Measurements from ENCODE around the gene CLEC18C. TPM values are rescaled to one million over a fixed set of nuclear protein-coding genes. Genes with fewer than 3 reads are reported as not detected.
A peak's percentile ranks its signal among the peaks of the same experiment; 100 is the strongest.
"Not testable (repeated sequence)": the region's sequence is repeated elsewhere in the genome, so short reads cannot be mapped to it uniquely, and the experiment has no call there.

The CLEC18C gene
- total RNA-seq (0.59 TPM), polyA plus RNA-seq (under 1 TPM in 1 of 4 donors, not detected in 3; 0.03 TPM)

- H3K9me3 Mint-ChIP-seq; H3K27me3 ChIP-seq (ENCODE audit: control insufficient read depth, insufficient read depth, low read length); DNase-seq; ATAC-seq (ENCODE audit: low read depth in 2 of 2); H3K4me3 Mint-ChIP-seq; H3K36me3 Mint-ChIP-seq; H3K4me1 Mint-ChIP-seq; H3K27ac ChIP-seq (ENCODE audit: insufficient read depth, low read length, poor library complexity, severe bottlenecking); H3K27ac Mint-ChIP-seq; H3K36me3 ChIP-seq (ENCODE audit: control insufficient read depth, insufficient read depth, low read length); H3K27me3 Mint-ChIP-seq; H3K4me3 ChIP-seq (ENCODE audit: low read depth, low read length); H3K4me1 ChIP-seq (ENCODE audit: control insufficient read depth, insufficient read depth, low read length, poor library complexity, severe bottlenecking); H3K9me3 ChIP-seq (ENCODE audit: control insufficient read depth in 2 of 2, low read length in 2 of 2): not testable (repeated sequence)
Measured at GRCh38 chr16:70173212-70173837, at the start of gene CLEC18C. Gene CLEC18C, plus strand, starts transcription at chr16:70173787. Its CDS starts 492 bp downstream, at chr16:70174279.

DNA sequence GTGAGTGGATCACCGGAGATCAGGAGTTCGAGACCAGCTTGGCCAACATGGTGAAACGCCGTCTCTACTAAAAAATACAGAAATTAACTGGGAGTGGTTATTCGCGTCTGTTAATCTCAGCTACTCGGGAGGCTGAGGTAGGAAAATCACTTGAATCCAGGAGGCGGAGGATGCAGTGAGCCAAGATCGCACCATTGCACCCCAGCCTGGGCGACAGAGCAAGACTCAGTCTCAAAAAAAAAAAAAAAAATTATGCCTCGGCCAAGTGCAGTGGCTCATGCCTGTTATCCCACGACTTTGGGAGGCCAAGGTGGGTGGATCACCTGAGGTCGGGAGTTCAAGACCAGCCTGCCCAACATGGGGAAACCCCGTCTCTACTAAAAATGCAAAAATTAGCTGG, 49.8 kb upstream of the CLEC18C start:
- H3K4me1 Mint-ChIP-seq = peaks cover 0 to 11% (median 3%) of the 10 kb centered on the region in 4 donors
- not testable (repeated sequence) for DNase-seq; ATAC-seq (ENCODE audit: low read depth in 2 of 2); H3K9me3 ChIP-seq (ENCODE audit: control insufficient read depth in 2 of 2, low read length in 2 of 2); H3K9me3 Mint-ChIP-seq; H3K4me3 ChIP-seq (ENCODE audit: low read depth, low read length); H3K27me3 ChIP-seq (ENCODE audit: control insufficient read depth, insufficient read depth, low read length); H3K4me3 Mint-ChIP-seq; H3K27ac Mint-ChIP-seq; H3K4me1 ChIP-seq (ENCODE audit: control insufficient read depth, insufficient read depth, low read length, poor library complexity, severe bottlenecking); H3K27me3 Mint-ChIP-seq; H3K27ac ChIP-seq (ENCODE audit: insufficient read depth, low read length, poor library complexity, severe bottlenecking)
- H3K36me3 ChIP-seq (ENCODE audit: control insufficient read depth, insufficient read depth, low read length) = peaks cover 41% of the 10 kb centered on the region
- H3K36me3 Mint-ChIP-seq = peaks cover 44% of the 10 kb centered on the region

- ATAC-seq (ENCODE audit: low read depth in 2 of 2); H3K4me3 Mint-ChIP-seq; H3K4me3 ChIP-seq (ENCODE audit: low read depth, low read length); H3K27me3 ChIP-seq (ENCODE audit: control insufficient read depth, insufficient read depth, low read length); H3K27ac Mint-ChIP-seq; H3K4me1 Mint-ChIP-seq; H3K9me3 ChIP-seq (ENCODE audit: control insufficient read depth in 2 of 2, low read length in 2 of 2); H3K27ac ChIP-seq (ENCODE audit: insufficient read depth, low read length, poor library complexity, severe bottlenecking); H3K27me3 Mint-ChIP-seq; H3K9me3 Mint-ChIP-seq; H3K4me1 ChIP-seq (ENCODE audit: control insufficient read depth, insufficient read depth, low read length, poor library complexity, severe bottlenecking); DNase-seq: not testable (repeated sequence)
- H3K36me3 ChIP-seq (ENCODE audit: control insufficient read depth, insufficient read depth, low read length) = peaks cover 52% of the 10 kb centered on the region
- peaks cover 51% of the 10 kb centered on the region for H3K36me3 Mint-ChIP-seq
Measured at GRCh38 chr16:70126226-70126625, 47.4 kb upstream of the CLEC18C start.

DNA sequence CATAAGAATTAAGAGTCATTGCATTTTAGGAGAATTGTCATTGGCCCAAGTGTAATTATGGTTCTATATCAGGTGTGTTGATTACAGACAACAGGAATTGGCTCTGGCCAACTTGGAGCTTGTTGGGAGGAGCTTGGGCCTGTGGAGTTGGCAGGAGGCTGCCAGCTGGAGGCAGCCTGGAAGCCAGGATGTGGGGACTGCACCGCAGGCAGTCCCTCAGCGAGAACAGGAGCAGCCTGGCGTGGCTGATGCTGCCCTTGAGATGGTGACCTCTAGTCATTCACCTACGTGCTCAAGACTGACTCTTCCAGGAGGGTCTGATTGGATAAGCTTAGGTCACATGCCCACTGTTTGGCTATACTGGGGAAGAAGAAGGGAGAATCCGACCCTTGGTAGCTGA, 45.9 kb upstream of the CLEC18C start:
- Mint-ChIP-seq H3K27ac (peak overlapping the region in 1 of 3 donors; percentile 46), H3K36me3 (peaks cover 47% of the 10 kb centered on the region)
- H3K4me3 ChIP-seq (ENCODE audit: low read depth, low read length); H3K4me1 Mint-ChIP-seq; ATAC-seq (ENCODE audit: low read depth in 2 of 2); H3K9me3 Mint-ChIP-seq; H3K27ac ChIP-seq (ENCODE audit: insufficient read depth, low read length, poor library complexity, severe bottlenecking); H3K4me1 ChIP-seq (ENCODE audit: control insufficient read depth, insufficient read depth, low read length, poor library complexity, severe bottlenecking); H3K27me3 ChIP-seq (ENCODE audit: control insufficient read depth, insufficient read depth, low read length); H3K27me3 Mint-ChIP-seq; H3K4me3 Mint-ChIP-seq; DNase-seq; H3K9me3 ChIP-seq (ENCODE audit: control insufficient read depth in 2 of 2, low read length in 2 of 2): not testable (repeated sequence)
- H3K36me3 ChIP-seq (ENCODE audit: control insufficient read depth, insufficient read depth, low read length) = peaks cover 53% of the 10 kb centered on the region

- H3K4me3 ChIP-seq (ENCODE audit: low read depth, low read length); H3K27me3 Mint-ChIP-seq; ATAC-seq (ENCODE audit: low read depth in 2 of 2); H3K9me3 Mint-ChIP-seq; H3K4me1 ChIP-seq (ENCODE audit: control insufficient read depth, insufficient read depth, low read length, poor library complexity, severe bottlenecking); DNase-seq; H3K9me3 ChIP-seq (ENCODE audit: control insufficient read depth in 2 of 2, low read length in 2 of 2); H3K27ac ChIP-seq (ENCODE audit: insufficient read depth, low read length, poor library complexity, severe bottlenecking); H3K27me3 ChIP-seq (ENCODE audit: control insufficient read depth, insufficient read depth, low read length); H3K4me3 Mint-ChIP-seq; H3K4me1 Mint-ChIP-seq; H3K27ac Mint-ChIP-seq: not testable (repeated sequence)
- peaks cover 53% of the 10 kb centered on the region for H3K36me3 ChIP-seq (ENCODE audit: control insufficient read depth, insufficient read depth, low read length)
- H3K36me3 Mint-ChIP-seq = peaks cover 41% of the 10 kb centered on the region
Measured at GRCh38 chr16:70128844-70129243, 44.7 kb upstream of the CLEC18C start.

- H3K4me1 Mint-ChIP-seq; H3K27me3 Mint-ChIP-seq; H3K4me3 Mint-ChIP-seq; H3K4me3 ChIP-seq (ENCODE audit: low read depth, low read length); H3K9me3 ChIP-seq (ENCODE audit: control insufficient read depth in 2 of 2, low read length in 2 of 2); H3K27ac ChIP-seq (ENCODE audit: insufficient read depth, low read length, poor library complexity, severe bottlenecking); H3K4me1 ChIP-seq (ENCODE audit: control insufficient read depth, insufficient read depth, low read length, poor library complexity, severe bottlenecking); H3K27me3 ChIP-seq (ENCODE audit: control insufficient read depth, insufficient read depth, low read length); H3K9me3 Mint-ChIP-seq; ATAC-seq (ENCODE audit: low read depth in 2 of 2); DNase-seq: not testable (repeated sequence)
- peak overlapping the region in 1 of 3 donors; percentile 29 for H3K27ac Mint-ChIP-seq
- peaks cover 48% of the 10 kb centered on the region for H3K36me3 Mint-ChIP-seq
- H3K36me3 ChIP-seq (ENCODE audit: control insufficient read depth, insufficient read depth, low read length) = peaks cover 54% of the 10 kb centered on the region
Measured at GRCh38 chr16:70135796-70136195, 37.8 kb upstream of the CLEC18C start.

DNA sequence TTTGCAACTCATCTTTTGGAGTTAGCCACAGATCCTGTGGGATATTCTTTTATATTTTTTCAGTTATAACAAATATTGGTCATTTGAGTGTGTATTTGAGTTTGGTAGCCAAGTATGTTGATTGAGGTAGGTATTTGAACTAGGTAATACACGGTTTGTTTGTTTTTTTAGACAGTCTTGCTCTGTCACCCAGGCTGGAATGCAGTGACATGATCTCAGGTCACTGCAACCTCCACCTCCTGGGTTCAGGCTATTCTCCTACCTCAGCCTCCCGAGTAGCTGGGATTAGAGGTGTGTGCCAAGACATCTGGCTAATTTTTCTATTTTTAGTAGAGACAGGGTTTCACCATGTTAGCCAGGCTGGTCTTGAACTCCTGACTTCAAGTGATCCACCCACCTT, 37.0 kb upstream of the CLEC18C start:
- H3K36me3 Mint-ChIP-seq = peaks cover 51% of the 10 kb centered on the region
- H3K4me1 Mint-ChIP-seq; H3K27me3 Mint-ChIP-seq; H3K27me3 ChIP-seq (ENCODE audit: control insufficient read depth, insufficient read depth, low read length); H3K9me3 Mint-ChIP-seq; H3K4me1 ChIP-seq (ENCODE audit: control insufficient read depth, insufficient read depth, low read length, poor library complexity, severe bottlenecking); DNase-seq; H3K27ac Mint-ChIP-seq; H3K4me3 ChIP-seq (ENCODE audit: low read depth, low read length); H3K4me3 Mint-ChIP-seq; H3K27ac ChIP-seq (ENCODE audit: insufficient read depth, low read length, poor library complexity, severe bottlenecking); ATAC-seq (ENCODE audit: low read depth in 2 of 2); H3K9me3 ChIP-seq (ENCODE audit: control insufficient read depth in 2 of 2, low read length in 2 of 2): not testable (repeated sequence)
- peaks cover 54% of the 10 kb centered on the region for H3K36me3 ChIP-seq (ENCODE audit: control insufficient read depth, insufficient read depth, low read length)

GRCh38 chr16:70142739-70143138, 30.8 kb upstream of the CLEC18C start:
- peaks cover 45% of the 10 kb centered on the region for H3K36me3 Mint-ChIP-seq
- not testable (repeated sequence) for ATAC-seq (ENCODE audit: low read depth in 2 of 2); H3K27me3 ChIP-seq (ENCODE audit: control insufficient read depth, insufficient read depth, low read length); H3K4me3 ChIP-seq (ENCODE audit: low read depth, low read length); H3K9me3 Mint-ChIP-seq; H3K9me3 ChIP-seq (ENCODE audit: control insufficient read depth in 2 of 2, low read length in 2 of 2); DNase-seq; H3K27ac Mint-ChIP-seq; H3K4me1 ChIP-seq (ENCODE audit: control insufficient read depth, insufficient read depth, low read length, poor library complexity, severe bottlenecking); H3K4me3 Mint-ChIP-seq; H3K27ac ChIP-seq (ENCODE audit: insufficient read depth, low read length, poor library complexity, severe bottlenecking); H3K27me3 Mint-ChIP-seq; H3K4me1 Mint-ChIP-seq
- peaks cover 46% of the 10 kb centered on the region for H3K36me3 ChIP-seq (ENCODE audit: control insufficient read depth, insufficient read depth, low read length)
